SKM-1 (cell line): ENCODE data around the gene FRS2.

Source experiments
- DNase-seq: peaks from one replicate; lab custom pipeline; 2025; ENCODE audit not compliant: unreplicated experiment; lab: John Stamatoyannopoulos, UW

The FRS2 gene

DNA sequence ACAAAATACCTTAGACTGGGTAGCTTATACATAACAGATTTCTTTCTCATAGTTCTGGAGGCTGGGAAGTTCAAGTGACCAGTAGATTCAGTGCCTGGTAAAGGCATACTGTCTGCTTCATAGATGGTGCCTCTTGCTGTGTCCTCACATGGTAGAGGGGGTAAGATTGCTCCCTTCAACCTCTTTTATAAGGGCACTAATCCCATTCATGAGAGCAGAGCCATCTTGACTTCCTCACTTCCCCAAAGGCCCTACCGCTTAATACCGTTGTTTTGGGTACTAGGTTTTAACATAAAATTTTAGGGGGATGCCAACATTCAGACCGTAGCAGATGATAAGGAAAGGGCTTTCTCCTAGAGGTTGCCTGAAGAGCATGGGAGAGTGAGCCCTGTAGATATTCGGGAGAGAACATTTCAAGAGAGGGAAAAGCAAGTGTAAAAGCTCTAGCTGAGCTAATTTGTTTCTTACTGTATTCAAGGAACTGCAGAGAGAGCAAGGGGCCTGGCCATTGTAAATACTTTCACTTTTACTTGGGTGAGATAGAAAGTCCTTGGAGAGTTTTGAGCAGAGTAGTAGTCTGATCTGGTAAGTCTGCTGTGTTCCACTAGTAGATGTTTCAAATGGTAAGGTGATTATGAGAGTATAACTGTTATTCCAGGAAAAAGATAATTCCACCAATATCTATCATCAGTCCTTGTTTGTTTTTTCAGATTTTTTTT is 27.3 kb downstream of the FRS2 start:
- no peak for DNase-seq

DNA sequence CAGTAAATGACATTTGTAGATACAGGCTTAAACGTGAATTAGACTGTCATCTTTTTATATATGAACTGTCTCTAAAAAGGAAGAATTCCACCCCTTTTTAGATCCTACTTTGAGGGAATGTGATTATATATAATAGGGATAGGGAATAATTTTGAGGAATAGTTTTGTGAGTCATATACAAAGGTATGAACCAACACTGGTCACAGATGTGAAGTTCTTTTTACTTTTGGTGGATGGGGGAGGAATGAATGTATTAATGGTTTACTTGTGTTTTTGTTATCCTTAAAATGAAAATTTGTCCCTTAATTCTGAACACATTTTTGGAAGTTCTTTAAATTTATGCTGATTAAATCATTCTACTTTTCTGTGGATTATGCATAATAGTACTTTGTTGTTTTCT is 30.4 kb downstream of the FRS2 start:
- DNase-seq: no peak

DNA sequence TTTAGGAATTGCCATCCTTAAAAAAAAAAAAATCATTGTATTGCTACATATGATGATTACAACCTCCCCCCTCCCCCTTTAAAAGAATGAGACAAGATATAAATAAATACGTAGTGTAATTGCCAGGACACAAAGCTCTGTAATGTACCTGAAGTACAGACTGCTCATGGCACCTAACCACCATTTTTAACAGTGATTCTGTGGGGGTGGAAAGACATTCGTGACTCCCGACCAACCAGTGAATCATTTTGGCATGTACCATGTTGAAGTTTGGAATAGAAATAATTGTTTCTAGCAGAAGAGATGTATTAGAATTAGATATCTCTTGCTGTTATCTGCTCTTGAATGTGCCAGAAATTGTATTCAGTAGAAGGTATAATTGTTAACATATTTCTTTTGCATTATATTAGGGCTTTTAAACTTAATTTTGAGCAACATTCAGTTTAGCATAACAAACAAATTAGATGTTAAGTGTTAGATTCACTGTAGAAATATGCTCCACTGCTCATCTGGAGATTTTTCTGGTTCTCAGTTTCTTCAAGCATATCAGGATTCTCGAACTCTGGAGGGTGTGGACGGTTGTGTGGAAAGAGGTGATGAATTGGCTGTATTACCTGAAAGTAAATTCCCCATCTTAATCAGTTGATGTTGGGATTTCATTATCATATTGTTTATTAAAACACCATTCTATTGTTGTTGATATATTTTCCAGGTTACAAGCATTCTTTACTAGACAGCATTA is 31.1 kb downstream of the FRS2 start:
- no peak for DNase-seq

DNA sequence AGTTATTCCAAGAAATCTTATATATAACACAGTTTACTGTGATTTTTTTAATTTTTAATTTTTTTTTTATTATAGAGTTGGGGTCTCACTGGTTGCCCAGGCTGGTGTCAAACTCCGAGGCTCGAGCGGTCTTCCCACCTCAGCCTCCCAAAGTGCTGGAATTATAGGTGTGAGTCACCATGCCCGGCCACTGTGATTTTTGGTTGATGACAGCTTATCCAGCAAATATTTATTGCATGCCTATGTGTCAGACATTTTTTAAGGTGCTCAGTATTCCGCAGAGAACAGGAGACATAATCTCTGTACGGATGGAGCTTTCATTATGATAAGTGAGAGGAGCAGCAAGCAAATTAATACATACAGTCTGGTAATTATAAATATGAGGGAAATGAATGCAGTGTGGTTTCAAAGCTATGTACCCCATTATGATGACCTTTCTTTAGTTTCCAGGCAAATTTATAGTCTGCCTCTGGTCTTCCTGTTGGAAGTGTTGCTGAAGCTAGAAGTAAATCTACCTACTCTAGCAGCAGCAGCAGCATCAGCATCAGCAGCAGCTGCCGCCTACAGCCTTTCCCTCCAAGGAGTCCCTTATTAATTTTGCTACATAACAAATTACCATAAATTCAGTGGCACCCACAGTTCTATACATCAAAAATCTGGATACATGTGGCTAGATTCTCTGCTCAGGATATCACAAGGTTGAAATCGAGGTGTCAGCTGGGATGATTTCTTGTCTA is 32.3 kb downstream of the FRS2 start:
- no peak for DNase-seq

DNA sequence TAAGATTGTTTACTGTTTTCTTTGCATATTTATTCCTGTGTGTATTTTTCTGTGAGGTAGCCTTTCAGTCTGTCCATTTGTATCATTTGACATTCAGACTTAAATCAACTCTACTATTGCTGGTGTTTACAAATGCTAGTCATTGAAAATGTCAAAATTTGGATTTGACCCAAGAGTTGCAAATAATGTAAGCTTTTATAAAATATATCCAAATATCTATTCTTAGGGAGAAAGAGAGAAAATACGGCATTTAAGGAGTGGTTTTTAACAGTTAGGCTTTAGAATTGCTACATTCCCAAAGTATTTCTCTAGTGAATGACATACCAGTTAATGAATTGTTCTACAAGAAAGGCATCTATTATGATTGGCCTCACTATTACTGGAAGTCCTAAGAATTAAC is 37.9 kb downstream of the FRS2 start:
- DNase-seq: no peak

DNA sequence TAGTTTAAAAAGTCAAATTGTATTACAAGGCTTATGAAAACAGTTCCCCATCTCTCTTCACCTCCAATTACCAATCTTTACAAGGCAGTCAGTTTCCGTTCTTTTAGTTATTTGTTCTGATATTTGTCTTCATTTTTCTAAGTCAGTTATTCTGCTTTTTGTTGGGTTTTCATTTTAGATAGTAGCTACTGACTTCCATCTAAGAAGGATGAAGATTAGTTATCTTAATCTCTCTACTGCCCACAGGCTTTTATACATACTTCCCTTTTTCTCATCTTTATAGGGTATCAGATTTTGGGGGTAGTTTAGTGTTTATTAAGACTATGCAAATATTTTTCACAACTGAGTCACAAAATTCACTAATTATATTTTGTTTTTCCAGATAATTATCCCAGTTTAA is 38.4 kb downstream of the FRS2 start:
- no peak for DNase-seq

DNA sequence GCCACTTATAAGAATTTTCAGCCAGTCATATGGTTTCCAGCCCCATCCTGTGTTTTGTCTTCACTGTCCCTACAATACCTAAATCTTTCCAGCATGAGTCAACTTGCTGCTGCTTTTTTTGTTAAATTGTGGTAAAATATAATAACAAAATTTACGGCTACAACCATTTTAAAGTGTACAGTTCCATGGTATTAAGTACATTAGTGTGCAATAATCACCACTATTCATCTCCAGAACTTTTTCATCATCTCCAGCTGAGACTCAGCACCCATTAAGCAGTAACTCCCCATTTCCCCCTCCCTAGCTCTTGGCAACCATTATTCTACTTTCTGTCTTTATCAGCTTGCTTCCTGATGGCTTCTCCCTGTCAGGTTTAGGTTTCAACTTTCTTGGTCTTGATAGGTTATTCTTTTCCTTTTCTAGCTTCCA is 39.1 kb downstream of the FRS2 start:
- no peak for DNase-seq

DNA sequence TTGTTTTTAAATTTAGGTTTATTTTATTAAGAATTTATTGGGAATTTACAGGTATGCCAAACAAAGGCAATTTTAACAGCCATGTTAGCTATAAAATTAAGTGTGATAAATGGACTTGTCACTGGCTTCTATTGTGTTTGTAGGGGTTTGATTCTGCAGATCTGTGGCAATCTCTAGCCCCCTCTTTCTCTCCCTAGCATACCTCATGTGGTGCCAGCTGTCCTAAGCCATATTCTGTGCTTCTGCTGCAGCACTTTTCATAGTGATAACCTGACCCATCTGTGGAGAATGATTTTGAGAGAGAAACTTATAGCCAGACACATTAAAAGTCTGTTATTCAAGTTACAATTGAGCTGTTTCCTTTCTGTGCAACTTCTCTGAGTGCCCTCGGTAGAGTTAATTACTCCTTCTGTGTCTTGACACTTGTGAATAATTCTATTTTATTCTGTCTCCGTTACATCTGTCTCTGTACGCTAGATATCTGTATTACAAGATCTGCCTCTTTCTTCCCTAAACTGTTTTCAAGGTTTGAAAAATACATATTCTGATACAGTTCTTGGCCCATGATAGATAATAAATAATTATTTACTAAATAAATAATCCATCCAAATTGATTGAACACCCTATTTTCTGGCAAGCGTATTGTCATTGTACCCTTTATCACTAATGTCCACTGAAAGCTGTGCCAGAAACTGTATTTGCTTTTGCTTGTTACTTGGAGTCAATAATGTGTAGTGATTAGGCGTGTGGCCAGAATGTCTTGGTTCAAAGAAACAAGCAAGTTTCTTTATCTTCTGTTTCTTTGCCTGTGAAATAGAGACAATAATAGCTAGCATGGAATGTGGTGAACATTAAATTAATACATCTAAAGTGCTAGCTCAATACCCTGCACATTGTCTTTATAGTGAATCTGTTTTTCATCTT is 40.0 kb downstream of the FRS2 start:
- no peak for DNase-seq

DNA sequence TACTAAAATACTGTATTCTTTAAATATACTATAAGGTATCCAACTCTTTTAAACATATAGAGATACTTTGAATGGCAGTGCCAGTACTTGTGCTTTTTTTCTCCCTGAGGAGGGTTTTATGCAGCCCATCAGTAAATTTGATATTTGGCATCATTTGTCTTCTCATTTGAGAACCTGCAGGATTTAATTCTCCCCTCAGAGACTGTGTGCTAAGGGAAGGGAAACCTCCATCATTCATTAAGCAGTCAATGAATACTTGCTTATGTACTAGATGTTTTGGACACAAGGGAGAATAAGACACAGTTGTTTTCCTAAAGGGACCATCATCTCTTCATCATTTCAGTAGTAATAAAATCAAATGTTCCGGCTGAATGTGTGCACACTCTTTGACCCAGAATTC is 40.8 kb downstream of the FRS2 start:
- DNase-seq: no peak

DNA sequence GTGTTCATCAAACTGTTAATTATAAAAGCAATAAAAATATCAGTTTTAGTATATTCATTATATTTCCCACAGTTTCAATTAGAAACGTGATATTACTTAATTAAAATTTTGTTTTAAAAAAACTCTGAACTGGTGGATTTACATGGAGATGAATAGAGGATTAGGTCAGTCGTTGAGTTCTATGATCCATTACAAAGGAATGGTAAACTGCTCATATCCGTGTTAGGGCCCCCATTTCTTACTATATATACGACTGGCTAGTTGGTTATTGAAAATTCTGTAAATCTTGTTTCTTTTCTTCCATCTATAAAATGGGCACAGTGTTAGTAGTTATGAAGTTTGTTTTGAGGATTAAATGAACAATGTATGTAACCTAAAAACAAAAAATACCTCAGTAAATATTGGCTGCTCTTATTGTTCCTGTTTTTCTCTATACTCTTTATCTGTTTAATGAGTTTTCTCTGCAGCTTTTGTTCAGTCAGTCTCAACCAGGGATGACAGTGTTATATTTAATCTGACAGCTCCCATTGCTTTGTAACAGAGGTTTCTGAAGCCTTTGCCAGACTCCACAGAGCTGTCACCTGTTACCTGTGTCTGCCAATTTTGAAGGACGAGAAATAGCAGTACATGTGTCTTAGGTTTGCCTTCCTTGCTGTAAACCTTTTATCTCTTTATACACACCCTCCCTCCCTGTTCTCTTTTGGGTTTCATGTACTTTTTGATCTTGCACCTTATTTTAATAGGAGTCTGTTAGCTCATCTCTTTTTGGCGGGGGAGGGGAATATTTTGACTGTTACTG is 41.5 kb downstream of the FRS2 start:
- no peak for DNase-seq

DNA sequence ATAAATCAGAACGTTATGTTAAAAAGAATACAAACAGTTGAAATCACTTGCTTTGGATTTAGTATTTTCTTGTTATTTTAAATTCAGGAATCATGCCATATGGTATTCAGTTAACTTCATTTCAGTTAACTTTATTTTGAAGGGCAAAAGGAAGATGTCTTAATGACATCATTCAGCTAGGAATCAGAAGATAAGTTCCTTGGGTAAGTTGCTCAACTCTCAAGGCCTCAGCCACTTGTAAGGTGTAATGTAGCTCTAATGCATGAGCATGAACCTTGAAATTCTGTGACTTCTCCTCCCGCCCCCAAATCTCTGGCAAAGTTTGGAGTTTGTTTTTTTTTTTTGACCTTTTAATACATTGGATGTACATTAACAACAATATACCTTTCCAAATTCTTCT is 42.6 kb downstream of the FRS2 start:
- DNase-seq: no peak

DNA sequence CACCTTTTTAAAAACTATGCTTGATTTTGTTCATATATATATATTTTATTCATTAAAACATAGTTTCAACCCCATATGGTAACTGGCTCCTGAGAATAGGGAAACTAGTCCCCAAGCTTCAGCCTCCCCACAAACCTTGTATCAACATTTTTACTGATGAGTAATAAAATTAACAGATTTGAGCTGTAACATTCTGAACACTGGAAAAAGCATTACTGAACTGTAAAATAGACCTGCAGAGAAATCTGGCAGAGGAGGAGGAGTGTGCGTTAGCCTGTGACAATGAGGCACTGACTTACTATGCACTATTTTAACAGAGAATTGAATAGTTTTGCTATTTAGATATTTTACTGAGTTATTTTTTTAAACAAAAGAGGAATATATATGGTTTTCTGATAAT is 43.1 kb downstream of the FRS2 start:
- no peak for DNase-seq

DNA sequence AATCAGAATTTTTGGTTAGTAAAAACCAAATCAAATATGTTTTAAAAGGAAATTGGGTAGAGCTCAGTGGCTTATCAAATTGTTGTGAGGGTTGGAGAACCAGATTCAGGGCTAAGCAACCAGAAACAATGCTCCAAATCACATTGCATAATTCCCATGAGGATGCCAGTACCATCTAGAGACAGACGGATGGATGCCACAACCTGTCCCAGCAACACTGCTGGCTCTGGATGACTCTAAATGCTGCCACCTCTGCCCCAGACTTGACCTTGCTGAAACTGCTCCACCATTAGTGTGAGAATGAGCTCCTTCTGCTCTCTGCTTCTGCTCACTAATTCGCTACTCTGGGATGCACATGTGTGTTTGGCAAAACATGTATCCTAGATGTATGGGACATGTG is 43.9 kb downstream of the FRS2 start:
- DNase-seq: no peak

DNA sequence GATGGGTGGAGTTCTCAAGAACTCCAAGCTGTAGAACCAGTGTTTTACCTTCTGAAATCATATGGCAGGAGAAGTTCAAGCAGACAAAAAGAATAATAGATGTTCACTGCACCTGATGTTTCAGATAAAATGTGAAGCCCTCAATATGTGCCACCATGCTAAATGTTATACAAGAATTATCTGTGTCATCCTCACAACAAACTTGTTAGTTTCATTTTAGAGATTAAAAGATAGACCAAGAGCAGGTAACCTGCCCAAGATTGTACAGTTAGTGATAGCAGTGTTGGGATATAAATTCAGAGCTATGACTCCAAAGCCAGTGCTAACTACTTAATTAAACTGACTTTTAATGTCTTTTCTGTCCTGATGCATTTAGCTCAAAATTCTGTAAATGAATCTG is 44.7 kb downstream of the FRS2 start:
- no peak for DNase-seq

DNA sequence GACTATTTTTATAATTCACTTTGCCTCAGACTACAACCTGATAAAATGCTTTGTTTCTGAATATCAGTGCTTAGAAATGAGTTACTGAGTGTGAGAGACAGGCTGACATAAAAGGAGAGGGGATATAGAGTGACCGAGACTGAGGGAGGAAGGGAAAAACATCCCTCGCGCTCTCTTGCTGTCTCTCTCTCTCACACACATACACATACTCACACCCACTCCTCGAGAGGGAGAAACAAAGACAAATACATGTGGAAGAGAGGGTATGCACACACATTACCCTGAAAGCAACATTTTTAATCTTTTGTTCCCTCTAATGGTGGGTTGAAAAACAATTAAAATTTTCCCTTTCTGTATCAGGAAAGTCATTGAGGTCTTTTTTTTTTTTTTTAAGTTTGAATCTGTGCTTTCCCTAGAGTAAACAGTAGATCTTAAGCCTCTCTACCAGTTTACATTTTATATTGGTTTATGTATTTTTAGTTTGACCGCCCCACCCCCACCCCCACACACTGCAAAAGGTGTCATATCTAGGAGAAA is 45.3 kb downstream of the FRS2 start:
- no peak for DNase-seq

DNA sequence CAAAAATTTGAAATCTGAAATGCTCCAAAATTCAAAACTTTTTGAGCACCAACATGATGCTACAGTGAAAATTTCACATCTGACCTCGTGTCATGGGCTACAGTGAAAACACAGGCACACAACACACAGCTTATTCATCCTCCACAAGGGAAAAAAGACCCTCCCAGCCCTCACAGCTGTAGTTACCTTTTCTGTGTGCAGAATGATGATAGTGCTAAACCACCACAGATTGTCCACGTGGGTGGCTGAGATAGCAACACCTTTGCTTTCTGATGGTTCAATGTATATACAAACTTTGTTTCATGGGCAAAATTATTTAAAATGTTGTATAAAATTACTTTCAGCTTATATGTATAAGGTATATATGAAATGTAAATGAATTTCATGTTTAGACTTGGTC is 46.8 kb downstream of the FRS2 start:
- no peak for DNase-seq

DNA sequence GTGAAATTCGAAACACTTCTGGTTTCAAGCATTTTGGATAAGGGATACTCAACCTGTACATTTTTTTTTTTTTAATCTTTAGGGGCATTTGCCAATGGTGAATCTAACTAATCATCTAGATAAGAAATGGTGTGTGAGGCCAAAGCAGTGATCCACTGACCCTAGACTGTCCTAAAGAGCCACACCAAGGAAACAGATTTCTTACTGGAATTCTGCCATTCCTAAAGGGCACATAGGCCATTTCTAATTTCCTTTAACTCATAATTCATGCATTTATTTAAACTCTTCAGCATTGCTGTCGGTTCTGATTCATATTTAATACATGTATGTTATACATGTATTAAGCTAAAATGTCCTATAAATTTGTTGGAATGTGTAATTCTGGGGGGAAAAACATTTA is 47.2 kb downstream of the FRS2 start:
- no peak for DNase-seq

DNA sequence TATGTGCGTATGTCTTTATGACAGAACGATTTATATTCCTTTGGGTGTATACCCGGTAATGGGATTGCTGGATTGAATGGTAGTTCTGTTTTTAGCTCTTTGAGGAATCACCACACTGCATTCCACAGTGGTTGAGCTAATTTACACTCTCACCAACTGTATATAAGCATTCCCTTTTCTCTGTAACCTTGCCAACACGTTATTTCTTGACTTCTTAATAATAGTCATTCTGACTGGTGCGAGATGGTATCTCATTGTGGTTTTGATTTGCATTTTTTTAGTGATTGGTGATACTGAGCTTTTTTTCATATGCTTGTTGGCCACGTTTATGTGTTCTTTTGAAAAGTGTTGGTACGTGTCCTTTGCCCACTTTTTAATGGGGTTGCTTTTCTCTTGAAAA is 49.7 kb downstream of the FRS2 start:
- DNase-seq: no peak

DNA sequence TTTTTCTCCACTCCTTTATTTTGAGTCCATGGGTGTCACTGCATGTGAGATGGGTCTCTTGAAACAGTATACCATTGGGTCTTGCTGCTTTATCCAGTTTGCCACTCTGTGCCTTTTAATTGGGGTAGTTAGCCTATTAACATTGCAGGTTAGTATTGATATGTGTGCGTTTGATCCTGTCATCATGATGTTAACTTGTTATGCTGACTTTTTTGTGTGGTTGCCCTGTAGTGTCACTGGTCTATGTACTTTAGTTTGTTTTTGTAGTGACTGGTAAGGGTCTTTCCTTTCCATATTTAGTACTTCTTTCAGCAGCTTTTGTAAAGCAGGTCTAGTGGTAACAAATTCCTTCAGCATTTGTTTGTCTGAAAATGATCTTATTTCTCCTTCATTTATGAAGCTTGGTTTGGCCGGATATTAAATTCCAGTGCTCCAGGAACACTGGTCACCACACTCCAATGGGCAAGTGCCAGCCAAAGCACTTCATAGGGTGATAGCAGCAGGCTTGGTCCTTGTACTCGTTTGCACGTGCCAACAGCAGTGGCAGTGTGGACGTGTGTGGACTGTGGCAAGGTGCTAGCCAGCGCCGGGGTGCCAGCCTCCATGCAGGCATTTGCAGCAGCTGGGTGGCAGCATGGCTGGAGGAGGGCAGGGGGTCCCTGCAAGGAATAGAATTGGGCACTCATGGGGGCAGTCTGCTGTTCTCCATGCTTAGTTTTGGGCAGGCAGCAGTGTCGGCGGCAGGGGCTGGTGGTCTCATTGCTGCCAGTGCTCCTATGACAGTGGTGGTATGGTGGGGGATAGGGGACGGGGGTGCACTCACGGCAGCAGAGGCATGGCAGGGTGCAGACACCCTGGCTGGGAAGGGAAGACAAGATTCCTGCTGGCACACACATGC is 53.5 kb downstream of the FRS2 start:
- DNase-seq: no peak
